ENCODE measurements around the gene PLA2G7.

PLA2G7 gene

DNA sequence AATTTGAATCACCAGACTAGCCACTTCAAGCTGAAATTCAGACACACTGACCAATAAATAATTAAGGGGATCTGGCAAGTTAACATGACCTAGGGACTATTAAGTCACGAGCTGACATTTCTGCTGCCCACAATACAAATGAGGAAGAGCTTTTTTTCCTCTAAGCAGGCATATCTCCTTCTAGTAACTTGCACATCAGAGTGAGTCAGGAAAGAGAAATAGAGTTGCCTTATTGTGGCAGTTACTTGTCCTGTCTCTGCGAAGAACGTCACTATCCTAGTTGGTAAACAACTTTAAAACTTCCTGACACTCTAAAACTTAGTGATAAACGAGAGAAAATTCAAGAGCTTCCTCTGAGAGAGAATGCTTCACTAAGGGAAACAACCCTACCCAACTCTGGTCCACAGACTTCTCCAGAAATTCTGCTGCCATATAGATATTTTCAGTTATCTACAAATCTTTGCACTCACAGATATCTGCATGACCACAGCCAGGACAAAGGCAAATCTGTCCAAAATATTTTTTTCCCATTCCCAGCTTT lies 4.2 kb downstream of the PLA2G7 start:
- Histone ChIP-seq H3K4me3 (ENCODE audit: low read depth in 1 of 5, low read length in 5 of 5) (no peak overlapping the region), H3K9me3 (ENCODE audit: control insufficient read depth in 5 of 5, low read length in 5 of 5) (no peaks in the 10 kb centered on the region), H3K27ac (ENCODE audit: low read depth, low read length) (no peak overlapping the region), H3K36me3 (ENCODE audit: control insufficient read depth in 5 of 5, insufficient read depth in 5 of 5, low read length in 5 of 5) (no peaks in the 10 kb centered on the region), H3K9ac (ENCODE audit: low read length in 5 of 5) (no peak overlapping the region), H3K4me1 (ENCODE audit: control insufficient read depth in 5 of 5, insufficient read depth in 5 of 5, low read length in 5 of 5) (peaks cover 3 to 19% (median 17%) of the 10 kb centered on the region in 5 donors), H3K27me3 (ENCODE audit: control insufficient read depth in 5 of 5, insufficient read depth in 4 of 5, low read length in 5 of 5) (peaks cover 3 to 17% (median 6%) of the 10 kb centered on the region in 5 donors)

DNA sequence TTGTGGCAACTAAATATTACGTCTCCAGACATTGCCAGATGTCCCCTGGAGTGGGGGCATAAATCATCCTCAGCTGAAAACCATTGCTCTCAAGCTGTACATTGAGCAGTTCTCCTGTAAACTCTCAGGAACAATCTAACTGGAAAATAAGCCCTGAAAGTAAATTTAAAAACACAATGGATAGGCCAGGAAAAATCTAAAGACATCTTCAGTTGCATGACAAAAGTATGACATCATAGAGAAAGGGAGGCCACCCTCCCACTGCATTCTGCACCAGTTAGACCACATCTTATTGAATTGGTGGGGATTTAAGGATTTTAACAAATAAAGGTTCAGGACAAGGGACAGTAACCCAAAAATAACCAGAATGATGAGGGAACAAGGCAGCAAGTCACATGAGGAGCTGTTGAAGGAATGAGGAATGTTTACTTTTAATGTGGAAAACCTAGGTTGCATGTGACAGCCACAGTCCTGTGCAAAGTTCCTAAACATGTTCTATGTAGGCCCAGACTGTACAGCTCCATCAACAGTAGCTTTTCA lies 5.3 kb downstream of the PLA2G7 start:
- Histone ChIP-seq H3K27ac (ENCODE audit: low read depth, low read length) (no peak overlapping the region), H3K9ac (ENCODE audit: low read length in 5 of 5) (no peak overlapping the region), H3K27me3 (ENCODE audit: control insufficient read depth in 5 of 5, insufficient read depth in 4 of 5, low read length in 5 of 5) (peaks cover 0 to 7% (median 0%) of the 10 kb centered on the region in 5 donors), H3K9me3 (ENCODE audit: control insufficient read depth in 5 of 5, low read length in 5 of 5) (no peaks in the 10 kb centered on the region), H3K4me1 (ENCODE audit: control insufficient read depth in 5 of 5, insufficient read depth in 5 of 5, low read length in 5 of 5) (peaks cover 0 to 9% (median 7%) of the 10 kb centered on the region in 5 donors), H3K4me3 (ENCODE audit: low read depth in 1 of 5, low read length in 5 of 5) (no peak overlapping the region), H3K36me3 (ENCODE audit: control insufficient read depth in 5 of 5, insufficient read depth in 5 of 5, low read length in 5 of 5) (no peaks in the 10 kb centered on the region)

GRCh38 chr6:46720401-46720800 lies 14.8 kb downstream of the PLA2G7 start:
- no peak overlapping the region for H3K9ac ChIP-seq (ENCODE audit: low read length in 5 of 5)

DNA sequence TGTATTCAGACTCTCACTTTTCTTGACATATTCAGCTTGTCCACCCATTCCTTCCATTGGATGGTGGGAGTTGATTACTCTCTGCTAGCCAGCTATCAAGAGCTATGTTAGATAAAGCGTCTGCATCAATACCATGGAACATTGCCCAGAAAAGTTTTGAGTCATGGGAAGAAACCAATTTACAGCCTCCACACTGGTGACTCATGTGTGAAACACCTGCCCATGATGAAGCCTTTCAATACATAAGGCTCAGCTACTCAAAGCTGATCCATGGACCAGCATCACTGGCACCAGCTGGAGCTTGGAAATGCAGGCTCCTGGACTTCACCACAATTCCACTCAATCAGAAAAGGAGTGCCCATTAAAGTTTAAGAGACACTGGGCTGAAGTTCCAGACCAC lies 16.1 kb downstream of the PLA2G7 start:
- Histone ChIP-seq H3K27me3 (ENCODE audit: control insufficient read depth in 5 of 5, insufficient read depth in 4 of 5, low read length in 5 of 5) (no peaks in the 10 kb centered on the region), H3K36me3 (ENCODE audit: control insufficient read depth in 5 of 5, insufficient read depth in 5 of 5, low read length in 5 of 5) (no peaks in the 10 kb centered on the region), H3K4me1 (ENCODE audit: control insufficient read depth in 5 of 5, insufficient read depth in 5 of 5, low read length in 5 of 5) (no peaks in the 10 kb centered on the region), H3K9me3 (ENCODE audit: control insufficient read depth in 5 of 5, low read length in 5 of 5) (no peaks in the 10 kb centered on the region), H3K9ac (ENCODE audit: low read length in 5 of 5) (no peak overlapping the region), H3K4me3 (ENCODE audit: low read depth in 1 of 5, low read length in 5 of 5) (no peak overlapping the region), H3K27ac (ENCODE audit: low read depth, low read length) (no peak overlapping the region)

More at GRCh38 chr6:46720401-46720800, 14.8 kb downstream of the PLA2G7 start:
- no peaks in the 10 kb centered on the region for H3K4me1 ChIP-seq (ENCODE audit: control insufficient read depth in 5 of 5, insufficient read depth in 5 of 5, low read length in 5 of 5)
- H3K27ac ChIP-seq (ENCODE audit: low read depth, low read length): no peak overlapping the region
- H3K36me3 ChIP-seq (ENCODE audit: control insufficient read depth in 5 of 5, insufficient read depth in 5 of 5, low read length in 5 of 5): no peaks in the 10 kb centered on the region
- H3K9me3 ChIP-seq (ENCODE audit: control insufficient read depth in 5 of 5, low read length in 5 of 5): no peaks in the 10 kb centered on the region
- H3K4me3 ChIP-seq (ENCODE audit: low read depth in 1 of 5, low read length in 5 of 5): no peak overlapping the region
- H3K27me3 ChIP-seq (ENCODE audit: control insufficient read depth in 5 of 5, insufficient read depth in 4 of 5, low read length in 5 of 5): no peaks in the 10 kb centered on the region

GRCh38 chr6:46715141-46715540 lies 20.0 kb downstream of the PLA2G7 start:
- no peak overlapping the region for H3K4me3 ChIP-seq (ENCODE audit: low read depth in 1 of 5, low read length in 5 of 5)
- no peak overlapping the region for H3K27ac ChIP-seq (ENCODE audit: low read depth, low read length)
- no peaks in the 10 kb centered on the region for H3K9me3 ChIP-seq (ENCODE audit: control insufficient read depth in 5 of 5, low read length in 5 of 5)
- no peaks in the 10 kb centered on the region for H3K27me3 ChIP-seq (ENCODE audit: control insufficient read depth in 5 of 5, insufficient read depth in 4 of 5, low read length in 5 of 5)
- H3K9ac ChIP-seq (ENCODE audit: low read length in 5 of 5): no peak overlapping the region
- H3K4me1 ChIP-seq (ENCODE audit: control insufficient read depth in 5 of 5, insufficient read depth in 5 of 5, low read length in 5 of 5): no peaks in the 10 kb centered on the region
- no peaks in the 10 kb centered on the region for H3K36me3 ChIP-seq (ENCODE audit: control insufficient read depth in 5 of 5, insufficient read depth in 5 of 5, low read length in 5 of 5)

GRCh38 chr6:46711491-46711890 lies 23.7 kb downstream of the PLA2G7 start:
- no peaks in the 10 kb centered on the region for H3K9me3 ChIP-seq (ENCODE audit: control insufficient read depth in 5 of 5, low read length in 5 of 5)
- peaks cover 0 to 2% (median 0%) of the 10 kb centered on the region in 5 donors for H3K27me3 ChIP-seq (ENCODE audit: control insufficient read depth in 5 of 5, insufficient read depth in 4 of 5, low read length in 5 of 5)
- H3K4me3 ChIP-seq (ENCODE audit: low read depth in 1 of 5, low read length in 5 of 5): no peak overlapping the region
- no peak overlapping the region for H3K27ac ChIP-seq (ENCODE audit: low read depth, low read length)
- no peaks in the 10 kb centered on the region for H3K4me1 ChIP-seq (ENCODE audit: control insufficient read depth in 5 of 5, insufficient read depth in 5 of 5, low read length in 5 of 5)
- H3K9ac ChIP-seq (ENCODE audit: low read length in 5 of 5): no peak overlapping the region
- H3K36me3 ChIP-seq (ENCODE audit: control insufficient read depth in 5 of 5, insufficient read depth in 5 of 5, low read length in 5 of 5): no peaks in the 10 kb centered on the region

GRCh38 chr6:46706464-46706863 lies 28.7 kb downstream of the PLA2G7 start:
- Histone ChIP-seq H3K9me3 (ENCODE audit: control insufficient read depth in 5 of 5, low read length in 5 of 5) (no peaks in the 10 kb centered on the region), H3K4me3 (ENCODE audit: low read depth in 1 of 5, low read length in 5 of 5) (no peak overlapping the region), H3K4me1 (ENCODE audit: control insufficient read depth in 5 of 5, insufficient read depth in 5 of 5, low read length in 5 of 5) (no peaks in the 10 kb centered on the region), H3K36me3 (ENCODE audit: control insufficient read depth in 5 of 5, insufficient read depth in 5 of 5, low read length in 5 of 5) (no peaks in the 10 kb centered on the region), H3K27ac (ENCODE audit: low read depth, low read length) (no peak overlapping the region), H3K27me3 (ENCODE audit: control insufficient read depth in 5 of 5, insufficient read depth in 4 of 5, low read length in 5 of 5) (peaks cover 0 to 2% (median 0%) of the 10 kb centered on the region in 5 donors), H3K9ac (ENCODE audit: low read length in 5 of 5) (no peak overlapping the region)

DNA sequence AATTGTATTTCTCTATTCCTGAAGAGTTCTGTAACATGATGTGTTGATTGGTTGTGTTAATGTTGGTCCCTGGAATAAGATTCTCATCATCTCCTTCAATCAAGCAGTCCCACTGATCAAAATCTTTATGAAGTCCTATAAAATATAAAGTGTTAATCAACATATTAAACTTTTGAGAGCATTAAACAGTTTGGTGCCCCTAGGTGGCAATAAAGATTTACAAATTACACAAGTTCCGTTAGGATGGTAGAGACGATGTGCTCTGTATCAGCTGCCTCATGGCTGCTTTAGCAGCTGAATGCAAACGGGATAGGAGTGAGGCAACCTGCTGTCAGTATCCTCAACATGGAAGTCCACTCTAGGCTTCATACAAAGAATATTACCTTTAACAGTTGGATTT lies 30.6 kb downstream of the PLA2G7 start:
- H3K27me3 ChIP-seq (ENCODE audit: control insufficient read depth in 5 of 5, insufficient read depth in 4 of 5, low read length in 5 of 5): no peaks in the 10 kb centered on the region
- H3K36me3 ChIP-seq (ENCODE audit: control insufficient read depth in 5 of 5, insufficient read depth in 5 of 5, low read length in 5 of 5): no peaks in the 10 kb centered on the region
- H3K4me3 ChIP-seq (ENCODE audit: low read depth in 1 of 5, low read length in 5 of 5): no peak overlapping the region
- no peaks in the 10 kb centered on the region for H3K4me1 ChIP-seq (ENCODE audit: control insufficient read depth in 5 of 5, insufficient read depth in 5 of 5, low read length in 5 of 5)
- no peak overlapping the region for H3K9ac ChIP-seq (ENCODE audit: low read length in 5 of 5)
- no peak overlapping the region for H3K27ac ChIP-seq (ENCODE audit: low read depth, low read length)
- H3K9me3 ChIP-seq (ENCODE audit: control insufficient read depth in 5 of 5, low read length in 5 of 5): no peaks in the 10 kb centered on the region

DNA sequence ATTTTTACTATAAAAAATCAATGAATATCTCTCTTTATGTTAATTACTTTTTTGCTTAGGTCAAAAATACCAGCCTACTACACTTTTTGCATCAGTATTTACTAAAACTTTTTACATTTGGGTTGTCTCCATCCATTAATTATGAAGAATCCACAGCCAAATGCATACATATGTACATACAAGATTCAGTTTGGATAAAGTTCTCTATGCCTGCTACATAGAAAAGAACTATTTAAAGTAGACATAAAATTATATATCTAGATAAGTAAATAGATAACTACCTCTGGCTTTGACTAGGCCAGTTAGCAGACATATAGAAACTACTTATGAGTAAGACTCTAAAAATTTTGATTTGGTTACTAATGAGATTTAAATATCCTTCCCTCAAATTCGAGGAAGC lies 35.2 kb downstream of the PLA2G7 start:
- Histone ChIP-seq H3K27me3 (ENCODE audit: control insufficient read depth in 5 of 5, insufficient read depth in 4 of 5, low read length in 5 of 5) (no peaks in the 10 kb centered on the region), H3K9me3 (ENCODE audit: control insufficient read depth in 5 of 5, low read length in 5 of 5) (no peaks in the 10 kb centered on the region), H3K9ac (ENCODE audit: low read length in 5 of 5) (no peak overlapping the region), H3K27ac (ENCODE audit: low read depth, low read length) (no peak overlapping the region), H3K4me1 (ENCODE audit: control insufficient read depth in 5 of 5, insufficient read depth in 5 of 5, low read length in 5 of 5) (no peaks in the 10 kb centered on the region), H3K36me3 (ENCODE audit: control insufficient read depth in 5 of 5, insufficient read depth in 5 of 5, low read length in 5 of 5) (no peaks in the 10 kb centered on the region), H3K4me3 (ENCODE audit: low read depth in 1 of 5, low read length in 5 of 5) (no peak overlapping the region)

DNA sequence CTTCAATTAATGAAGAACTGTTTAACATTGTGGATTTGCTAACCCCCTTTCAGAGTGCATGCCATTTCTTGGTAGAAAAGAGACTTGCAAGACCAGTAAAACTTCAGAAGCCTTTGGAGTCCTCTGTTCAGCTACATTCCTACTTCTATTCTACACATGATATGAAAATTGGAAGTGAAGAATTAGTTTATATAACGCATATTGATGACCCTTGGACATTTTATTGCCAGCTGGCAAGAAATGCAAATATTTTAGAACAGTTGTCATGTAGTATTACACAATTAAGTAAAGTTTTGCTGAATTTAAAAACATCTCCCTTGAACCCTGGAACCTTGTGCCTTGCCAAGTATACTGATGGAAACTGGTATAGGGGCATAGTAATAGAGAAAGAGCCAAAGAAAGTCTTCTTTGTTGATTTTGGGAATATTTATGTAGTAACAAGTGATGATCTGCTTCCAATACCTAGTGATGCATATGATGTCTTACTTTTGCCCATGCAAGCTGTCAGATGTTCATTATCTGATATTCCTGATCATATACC lies 44.2 kb downstream of the PLA2G7 start:
- Histone ChIP-seq H3K4me3 (ENCODE audit: low read depth in 1 of 5, low read length in 5 of 5) (no peak overlapping the region), H3K27ac (ENCODE audit: low read depth, low read length) (no peak overlapping the region), H3K9ac (ENCODE audit: low read length in 5 of 5) (no peak overlapping the region), H3K9me3 (ENCODE audit: control insufficient read depth in 5 of 5, low read length in 5 of 5) (peaks cover 0 to 4% (median 0%) of the 10 kb centered on the region in 5 donors), H3K4me1 (ENCODE audit: control insufficient read depth in 5 of 5, insufficient read depth in 5 of 5, low read length in 5 of 5) (peaks cover 3 to 13% (median 5%) of the 10 kb centered on the region in 5 donors), H3K27me3 (ENCODE audit: control insufficient read depth in 5 of 5, insufficient read depth in 4 of 5, low read length in 5 of 5) (no peaks in the 10 kb centered on the region), H3K36me3 (ENCODE audit: control insufficient read depth in 5 of 5, insufficient read depth in 5 of 5, low read length in 5 of 5) (no peaks in the 10 kb centered on the region)

Data from subcutaneous abdominal adipose tissue (tissue), 5 donors.